Thyroid gland (tissue), 4 donors: ENCODE results near the gene TSPAN17. TPM values are rescaled to one million over a fixed set of nuclear protein-coding genes. Genes with fewer than 3 reads are reported as not detected.
A peak's percentile ranks its signal among the peaks of the same experiment; 100 is the strongest.

Experiments
- DNase-seq, 2 donors: peaks; one replicate each; pipeline ENCODE4 v3.0.0-alpha.2; 2019
- H3K27ac ChIP-seq, 3 donors: fragments of 200-600 bp; sonication (generic); 1 replicate in 2 of 3; 2 replicates in 1 of 3; pipeline ENCODE4 v1.5.1; 2016 to 2019; ENCODE audit warnings: mild to moderate bottlenecking in 1 of 3, moderate library complexity in 1 of 3
- H3K27me3 ChIP-seq: fragments of 200-600 bp; sonication (generic); one replicate; pipeline ENCODE4 v1.5.1; 2019
- H3K36me3 ChIP-seq, 2 donors: fragments of 200-600 bp; sonication (generic); one replicate each; pipeline ENCODE4 v1.5.1; 2016 to 2019
- H3K4me1 ChIP-seq, 2 donors: fragments of 200-600 bp; sonication (generic); one replicate each; pipeline ENCODE4 v1.5.1; 2017 to 2019
- H3K4me3 ChIP-seq, 3 donors: fragments of 200-600 bp; sonication (generic); replicated peaks in 1 of 3; 1 replicate in 2 of 3; 2 replicates in 1 of 3; pipeline ENCODE4 v1.5.1; 2016; ENCODE audit warnings: mild to moderate bottlenecking in 1 of 3
- H3K9me3 ChIP-seq: fragments of 200-600 bp; sonication (generic); one replicate; pipeline ENCODE4 v1.5.1; 2017
- POLR2A ChIP-seq, 2 donors: fragments of 450-650 bp; IDR thresholded peaks; one replicate each; pipeline ENCODE4 v1.6.1; 2017; ENCODE audit warnings: antibody characterized with exemption in 2 of 2, mild to moderate bottlenecking in 2 of 2, moderate library complexity in 1 of 2
- WGBS, 2 donors: methylation state at CpG; one replicate each; pipeline ENCODE4 v1.1.5; 2017; 5-methylcytosine and 5-hydroxymethylcytosine counted together
- intact Hi-C: fragments of 100-400 bp; cut with DNase I; formaldehyde crosslinking; loops from one replicate; pipeline ENCODE4 v1.15.1; 2023
- total RNA-seq, 4 donors: library from RNA; depleted of rRNA; stranded (reverse); fragments of >200 nt; gene quantifications; one replicate each; pipeline ENCODE4 v1.2.3, GENCODE V29; 2016
- TF ChIP-seq, protein P1 (sequence below), 6 experiments: fragments of 200-600 bp in 3 of 6; fragments of 450-650 bp in 3 of 6; sonication (generic) in 3 of 6; IDR thresholded peaks; one replicate each; pipeline ENCODE4 v1.5.1; 2016 to 2019; ENCODE audit warnings: antibody characterized with exemption in 6 of 6, mild to moderate bottlenecking in 2 of 6, inconsistent platforms in 1 of 6, moderate library complexity in 1 of 6

The TSPAN17 gene
- total RNA-seq, 4 donors from 2014 or later, result 18.9 to 24.7 (median 21.0) TPM

DNA sequence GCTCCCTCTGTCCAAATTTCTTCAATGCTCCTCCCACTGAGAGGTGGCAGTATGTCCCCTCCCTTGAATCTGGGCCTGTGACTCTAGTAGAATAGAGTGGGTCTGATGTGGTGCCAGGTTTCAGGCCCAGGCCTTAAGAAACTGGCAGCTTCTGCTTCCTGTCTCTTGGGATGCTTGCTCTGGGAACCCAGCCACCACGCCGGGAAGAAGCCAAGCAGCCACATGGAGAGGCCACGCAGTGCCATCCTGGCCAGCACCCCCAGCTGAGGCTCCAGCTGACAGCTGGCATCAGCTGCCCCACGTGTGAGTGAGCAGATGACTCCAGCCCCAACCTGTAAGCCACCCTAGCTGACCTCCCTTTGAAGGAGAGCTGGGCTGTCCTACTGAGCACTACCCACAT, 7.3 kb upstream of the TSPAN17 start:
- WGBS, 2 donors, result 52% methylated on average over 4 of the region's 4 CpGs; no CpG with 5 or more reads in 1 of the 2 donors
- H3K4me3 ChIP-seq, result no peak overlapping the region
- DNase-seq, result peak; percentile 20 to 50
- no peaks in the 10 kb centered on the region for H3K4me1 ChIP-seq
- TF ChIP-seq, protein P1, sequence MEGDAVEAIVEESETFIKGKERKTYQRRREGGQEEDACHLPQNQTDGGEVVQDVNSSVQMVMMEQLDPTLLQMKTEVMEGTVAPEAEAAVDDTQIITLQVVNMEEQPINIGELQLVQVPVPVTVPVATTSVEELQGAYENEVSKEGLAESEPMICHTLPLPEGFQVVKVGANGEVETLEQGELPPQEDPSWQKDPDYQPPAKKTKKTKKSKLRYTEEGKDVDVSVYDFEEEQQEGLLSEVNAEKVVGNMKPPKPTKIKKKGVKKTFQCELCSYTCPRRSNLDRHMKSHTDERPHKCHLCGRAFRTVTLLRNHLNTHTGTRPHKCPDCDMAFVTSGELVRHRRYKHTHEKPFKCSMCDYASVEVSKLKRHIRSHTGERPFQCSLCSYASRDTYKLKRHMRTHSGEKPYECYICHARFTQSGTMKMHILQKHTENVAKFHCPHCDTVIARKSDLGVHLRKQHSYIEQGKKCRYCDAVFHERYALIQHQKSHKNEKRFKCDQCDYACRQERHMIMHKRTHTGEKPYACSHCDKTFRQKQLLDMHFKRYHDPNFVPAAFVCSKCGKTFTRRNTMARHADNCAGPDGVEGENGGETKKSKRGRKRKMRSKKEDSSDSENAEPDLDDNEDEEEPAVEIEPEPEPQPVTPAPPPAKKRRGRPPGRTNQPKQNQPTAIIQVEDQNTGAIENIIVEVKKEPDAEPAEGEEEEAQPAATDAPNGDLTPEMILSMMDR (IDR thresholded peaks at IDR 0.05), result no peak
- no peak for TF ChIP-seq POLR2A (IDR thresholded peaks at IDR 0.05)
- no peak overlapping the region for H3K27ac ChIP-seq
- no peaks in the 10 kb centered on the region for H3K9me3 ChIP-seq
- intact Hi-C loops, result loop anchor here (10.0 kb wide), 1 partner anchor 195 kb away; the partner anchor contains the start of gene FAF2
- H3K36me3 ChIP-seq, result no peaks in the 10 kb centered on the region
- no peaks in the 10 kb centered on the region for H3K27me3 ChIP-seq

DNA sequence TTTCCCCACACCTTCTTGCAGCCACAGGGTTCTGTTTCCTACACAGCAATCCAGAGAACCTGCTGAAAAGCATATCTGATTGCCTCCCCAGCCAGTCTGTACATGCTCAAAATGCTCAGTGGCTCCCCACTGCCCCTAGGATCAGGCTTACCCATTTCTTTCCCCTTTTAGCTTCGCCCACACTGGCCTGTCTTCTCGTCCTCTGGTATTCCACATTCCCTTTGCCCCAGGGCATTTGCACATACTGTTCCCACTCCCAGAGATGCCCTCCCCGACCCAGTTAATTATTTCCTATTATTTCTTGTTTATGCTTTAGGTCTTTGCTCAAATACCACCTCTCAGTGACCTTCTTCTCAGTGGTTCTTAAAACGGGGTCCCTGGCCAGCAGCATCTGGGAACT, 6.7 kb upstream of the TSPAN17 start:
- Histone ChIP-seq H3K4me1 (no peaks in the 10 kb centered on the region), H3K36me3 (no peaks in the 10 kb centered on the region), H3K27me3 (no peaks in the 10 kb centered on the region), H3K27ac (no peak overlapping the region), H3K9me3 (no peaks in the 10 kb centered on the region), H3K4me3 (no peak overlapping the region)
- intact Hi-C loops, result loop anchor here (10.0 kb wide), 1 partner anchor 196 kb away; the partner anchor contains the start of gene FAF2
- TF ChIP-seq POLR2A (IDR thresholded peaks at IDR 0.05), result no peak
- TF ChIP-seq, protein P1 (IDR thresholded peaks at IDR 0.05), result no peak
- WGBS, 2 donors, result 80 to 84% methylated on average over 4 of the region's 4 CpGs
- DNase-seq, result no peak

DNA sequence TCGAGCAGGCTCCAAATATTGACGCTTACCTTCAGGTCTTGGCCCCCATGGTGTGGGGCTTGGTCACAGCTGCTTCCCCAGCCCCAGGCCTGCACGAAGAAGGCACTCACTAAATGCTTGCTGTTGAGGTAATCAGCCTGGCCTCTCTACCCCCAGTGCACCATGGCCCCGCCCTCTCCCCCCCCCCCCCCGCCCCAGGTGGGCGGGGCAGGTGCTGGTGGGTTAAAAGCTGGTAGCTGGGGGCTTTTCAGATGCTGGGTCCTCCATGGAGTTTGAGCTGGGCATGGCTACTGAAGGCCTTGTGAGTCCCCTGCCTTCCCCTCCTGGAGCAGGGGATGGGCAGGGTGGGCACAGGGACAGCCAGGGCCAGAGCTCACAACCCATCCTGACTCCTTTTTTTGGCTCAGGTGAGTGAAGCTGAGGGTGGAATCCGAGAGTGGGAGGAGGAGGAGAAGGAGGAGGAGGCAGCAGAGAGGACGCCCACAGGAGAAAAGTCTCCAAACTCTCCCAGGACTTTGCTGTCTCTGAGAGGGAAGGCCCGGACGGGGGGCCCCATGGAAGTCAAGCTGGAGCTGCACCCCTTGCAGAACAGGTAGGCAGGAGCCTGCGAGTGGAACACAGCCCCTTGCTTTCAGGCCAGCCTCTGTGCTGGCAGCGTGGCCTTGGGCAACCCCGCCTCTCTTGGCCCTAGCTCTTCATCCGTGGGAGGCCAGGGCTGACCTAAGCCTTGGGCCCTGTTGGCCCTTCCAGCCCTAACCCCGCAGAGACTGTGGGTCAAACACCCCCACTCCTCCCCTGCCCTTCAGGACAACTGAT, 4.4 kb upstream of the TSPAN17 start:
- TF ChIP-seq, protein P1 (IDR thresholded peaks at IDR 0.05), result no peak
- TF ChIP-seq POLR2A (IDR thresholded peaks at IDR 0.05), result no peak
- H3K4me3 ChIP-seq, result no peak overlapping the region
- H3K9me3 ChIP-seq, result no peaks in the 10 kb centered on the region
- no peaks in the 10 kb centered on the region for H3K36me3 ChIP-seq
- no peak overlapping the region for H3K27ac ChIP-seq
- 59 to 60% methylated on average over 7 to 10 of the region's 15 CpGs for WGBS, 2 donors
- DNase-seq, result no peak
- intact Hi-C loops, result loop anchor here (10.0 kb wide), 1 partner anchor 198 kb away; the partner anchor contains the start of gene FAF2
- H3K4me1 ChIP-seq, result peaks cover 3 to 5% of the 10 kb centered on the region in 2 donors
- no peaks in the 10 kb centered on the region for H3K27me3 ChIP-seq

DNA sequence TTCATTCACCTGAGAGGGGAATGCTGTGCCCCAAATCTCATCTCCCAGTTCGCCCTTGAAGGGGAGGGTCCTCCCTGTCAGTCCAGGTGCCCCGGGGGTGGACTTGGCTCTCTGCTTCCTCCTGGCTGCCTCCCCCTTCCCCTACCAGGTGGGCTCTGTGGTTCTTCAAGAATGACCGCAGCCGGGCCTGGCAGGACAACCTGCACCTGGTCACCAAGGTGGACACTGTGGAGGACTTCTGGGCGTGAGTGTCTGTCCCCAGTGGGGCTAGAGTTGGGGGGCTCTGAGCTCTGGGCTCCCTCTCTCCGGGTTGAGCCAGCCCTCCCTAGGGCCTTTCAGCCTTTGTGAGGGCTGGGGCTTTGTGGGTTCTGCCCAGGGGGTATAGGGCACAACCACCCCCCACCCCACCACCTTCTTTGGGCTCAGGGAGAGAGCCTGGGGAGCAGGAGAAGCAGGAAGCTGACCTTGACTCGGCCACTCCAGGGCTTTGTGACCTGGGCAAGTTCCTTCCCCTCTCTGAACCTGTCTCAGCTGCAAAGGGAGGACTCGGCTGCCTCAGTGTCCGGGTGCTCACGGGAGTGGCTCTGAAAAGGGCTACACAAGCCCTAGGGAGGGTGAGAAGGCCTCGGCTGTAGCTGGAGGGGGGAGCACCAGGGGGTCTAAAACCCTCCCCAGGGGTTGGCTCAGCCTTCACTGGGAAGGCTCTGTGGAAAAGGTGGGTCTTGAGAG, 3.6 kb upstream of the TSPAN17 start:
- TF ChIP-seq, protein P1 (IDR thresholded peaks at IDR 0.05), result no peak
- TF ChIP-seq POLR2A (IDR thresholded peaks at IDR 0.05), result no peak
- Histone ChIP-seq H3K27ac (no peak overlapping the region), H3K4me1 (peaks cover 11 to 13% of the 10 kb centered on the region in 2 donors), H3K4me3 (no peak overlapping the region), H3K36me3 (no peaks in the 10 kb centered on the region), H3K27me3 (no peaks in the 10 kb centered on the region), H3K9me3 (no peaks in the 10 kb centered on the region)
- no peak for DNase-seq
- WGBS, 2 donors, result 64 to 69% methylated on average over 7 of the region's 11 CpGs
- intact Hi-C loops, result loop anchor here (10.0 kb wide), 1 partner anchor 199 kb away; the partner anchor contains the start of gene FAF2
